Stimulated activated CD8-positive, alpha-beta memory T cell treated with anti-CD3 and anti-CD28 coated beads, Interleukin-4, amount 100 ng/mL, for 48 hours (primary cell): ENCODE measurements around the gene HABP4.
"Not testable (repeated sequence)": the region's sequence is repeated elsewhere in the genome, so short reads cannot be mapped to it uniquely, and the experiment has no call there.

Experiments
- DNase-seq: peaks from one replicate; pipeline ENCODE4 v3.0.0-alpha.2; 2020

HABP4 gene

GRCh38 chr9:96500696-96501632 is 51.0 kb downstream of the HABP4 start:
- DNase-seq: no peak

GRCh38 chr9:96501633-96502538 is 51.9 kb downstream of the HABP4 start:
- no peak for DNase-seq

GRCh38 chr9:96502539-96503373 is 52.8 kb downstream of the HABP4 start:
- DNase-seq: no peak

GRCh38 chr9:96503374-96503748 is 53.4 kb downstream of the HABP4 start:
- DNase-seq: not testable (repeated sequence)

- DNase-seq: no peak
Observed at GRCh38 chr9:96503918-96504317, 53.9 kb downstream of the HABP4 start.

GRCh38 chr9:96505316-96505991 is 55.5 kb downstream of the HABP4 start:
- DNase-seq: no peak

- DNase-seq: no peak
Observed at GRCh38 chr9:96508227-96508940, 58.4 kb downstream of the HABP4 start.

GRCh38 chr9:96509026-96509425 is 59.1 kb downstream of the HABP4 start:
- DNase-seq: no peak

- DNase-seq: no peak
Observed at GRCh38 chr9:96509848-96510247, 59.9 kb downstream of the HABP4 start.

- DNase-seq: no peak
Observed at GRCh38 chr9:96510258-96510657, 60.3 kb downstream of the HABP4 start.

GRCh38 chr9:96512240-96512639 is 62.3 kb downstream of the HABP4 start:
- DNase-seq: no peak

- no peak for DNase-seq
Observed at GRCh38 chr9:96513622-96514021, 63.7 kb downstream of the HABP4 start.

- DNase-seq: no peak
Observed at GRCh38 chr9:96514108-96514799, 64.3 kb downstream of the HABP4 start.

GRCh38 chr9:96514800-96515158 is 64.8 kb downstream of the HABP4 start:
- no peak for DNase-seq

- DNase-seq: no peak
Observed at GRCh38 chr9:96515621-96516470, 65.9 kb downstream of the HABP4 start.

GRCh38 chr9:96519095-96519494 is 69.1 kb downstream of the HABP4 start:
- no peak for DNase-seq

GRCh38 chr9:96519787-96520186 is 69.8 kb downstream of the HABP4 start:
- no peak for DNase-seq

GRCh38 chr9:96522366-96522765 is 72.4 kb downstream of the HABP4 start:
- DNase-seq: no peak

GRCh38 chr9:96523374-96523773 is 73.4 kb downstream of the HABP4 start:
- no peak for DNase-seq

- no peak for DNase-seq
Observed at GRCh38 chr9:96524045-96524444, 74.1 kb downstream of the HABP4 start.
